NCI-H82 treated with DMSO at 0.1 percent for 48 hours (cell line): ENCODE results near the gene KAT2A.

ENCODE experiments used
- DNase-seq: peaks from one replicate; lab custom pipeline; 2025; ENCODE audit not compliant: unreplicated experiment; lab: John Stamatoyannopoulos, UW

Gene KAT2A

GRCh38 chr17:42096360-42097111 is 24.6 kb downstream of the KAT2A start:
- no peak for DNase-seq

GRCh38 chr17:42094375-42095069 is 26.6 kb downstream of the KAT2A start:
- DNase-seq, result no peak

GRCh38 chr17:42092939-42093338 is 28.2 kb downstream of the KAT2A start:
- no peak for DNase-seq

GRCh38 chr17:42090964-42091790 is 30.0 kb downstream of the KAT2A start:
- no peak for DNase-seq

GRCh38 chr17:42088736-42089135 is 32.4 kb downstream of the KAT2A start:
- no peak for DNase-seq

GRCh38 chr17:42087736-42088705 is 33.1 kb downstream of the KAT2A start:
- DNase-seq, result no peak

GRCh38 chr17:42087042-42087701 is 34.0 kb downstream of the KAT2A start:
- DNase-seq, result no peak

- no peak for DNase-seq
Observed at GRCh38 chr17:42081516-42082129, 39.5 kb downstream of the KAT2A start.

GRCh38 chr17:42079541-42079940 is 41.6 kb downstream of the KAT2A start:
- DNase-seq, result no peak

GRCh38 chr17:42078396-42079043 is 42.6 kb downstream of the KAT2A start:
- DNase-seq, result no peak

- no peak for DNase-seq
Observed at GRCh38 chr17:42077755-42078154, 43.4 kb downstream of the KAT2A start.

- DNase-seq, result no peak
Observed at GRCh38 chr17:42076797-42077559, 44.2 kb downstream of the KAT2A start.

- DNase-seq, result no peak
Observed at GRCh38 chr17:42075789-42076188, 45.4 kb downstream of the KAT2A start.

GRCh38 chr17:42072323-42073187 is 48.6 kb downstream of the KAT2A start:
- DNase-seq, result no peak

- no peak for DNase-seq
Observed at GRCh38 chr17:42071810-42072209, 49.4 kb downstream of the KAT2A start.

- DNase-seq, result no peak
Observed at GRCh38 chr17:42068979-42069378, 52.2 kb downstream of the KAT2A start.

GRCh38 chr17:42067371-42068091 is 53.6 kb downstream of the KAT2A start:
- peak; percentile 23 for DNase-seq
